KG1 (cell line): ENCODE data around the gene DNMT3B.
"Not testable (repeated sequence)": the region's sequence is repeated elsewhere in the genome, so short reads cannot be mapped to it uniquely, and the experiment has no call there.

Experiments
- DNase-seq: peaks from one replicate; lab custom pipeline; 2025; lab: John Stamatoyannopoulos, UW

The DNMT3B gene

GRCh38 chr20:32792316-32792715 lies 30.1 kb downstream of the DNMT3B start:
- no peak for DNase-seq

DNA sequence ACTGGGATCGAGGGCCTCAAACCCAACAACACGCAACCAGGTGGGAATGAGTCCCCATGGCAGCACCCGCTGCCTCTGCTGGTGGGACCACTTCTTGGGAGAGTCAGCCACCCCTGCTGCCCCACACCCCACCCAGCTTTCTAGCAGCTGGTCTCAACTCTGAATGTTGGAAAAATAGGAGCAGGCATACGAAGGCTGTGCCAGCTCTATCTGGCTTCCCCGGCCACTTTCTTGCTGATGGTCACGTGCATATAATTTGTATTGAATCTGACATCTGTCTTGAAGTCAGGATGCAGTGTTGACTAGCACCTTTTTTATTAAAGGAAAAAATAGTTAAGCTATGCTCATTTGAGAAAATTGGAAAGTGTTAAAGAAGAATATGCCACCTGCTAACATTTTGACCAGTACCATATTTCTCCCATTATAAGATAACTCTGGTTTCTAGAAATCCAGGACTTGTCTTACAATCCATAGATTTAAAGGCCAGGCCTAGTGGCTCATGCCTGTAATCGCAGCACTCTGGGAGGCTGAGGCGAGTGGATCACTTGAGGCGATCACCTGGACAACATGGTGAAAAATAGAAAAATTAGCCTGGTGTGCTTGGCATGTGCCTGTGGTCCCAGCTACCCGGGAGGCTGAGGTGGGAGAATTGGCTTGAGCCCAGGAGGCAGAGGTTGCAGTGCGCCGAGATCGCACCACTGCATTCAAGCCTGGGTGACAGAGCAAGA lies 30.7 kb downstream of the DNMT3B start:
- no peak for DNase-seq

DNA sequence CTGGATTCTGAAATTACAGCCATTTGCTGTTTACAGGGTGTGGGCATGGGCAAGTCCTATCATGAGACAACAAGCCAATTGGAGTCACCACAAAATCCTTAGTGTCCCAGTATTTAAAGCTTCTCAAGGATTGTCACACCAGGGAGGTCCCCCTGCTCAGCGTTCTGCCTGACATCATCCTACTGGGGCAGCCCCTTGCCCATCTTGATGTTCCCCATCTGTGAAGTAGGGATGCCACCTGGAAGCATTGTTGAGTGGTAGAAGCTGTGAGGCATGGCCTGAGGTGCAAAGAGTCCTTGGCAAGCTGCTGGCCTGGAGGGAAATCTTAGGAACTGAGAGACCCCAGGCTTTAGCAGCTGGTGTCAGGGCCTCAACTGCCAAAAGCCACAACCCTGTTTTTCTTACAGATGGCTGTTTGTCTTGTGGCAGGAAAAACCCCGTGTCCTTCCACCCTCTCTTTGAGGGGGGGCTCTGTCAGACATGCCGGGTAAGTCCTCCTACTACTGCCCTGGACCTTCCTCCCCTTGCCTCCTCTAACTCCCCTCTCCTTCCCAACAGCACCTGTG lies 34.3 kb downstream of the DNMT3B start:
- no peak for DNase-seq

GRCh38 chr20:32796981-32797451 lies 34.8 kb downstream of the DNMT3B start:
- DNase-seq, result no peak

- DNase-seq, result not testable (repeated sequence)
Observed at GRCh38 chr20:32797571-32797970, 35.4 kb downstream of the DNMT3B start.

DNA sequence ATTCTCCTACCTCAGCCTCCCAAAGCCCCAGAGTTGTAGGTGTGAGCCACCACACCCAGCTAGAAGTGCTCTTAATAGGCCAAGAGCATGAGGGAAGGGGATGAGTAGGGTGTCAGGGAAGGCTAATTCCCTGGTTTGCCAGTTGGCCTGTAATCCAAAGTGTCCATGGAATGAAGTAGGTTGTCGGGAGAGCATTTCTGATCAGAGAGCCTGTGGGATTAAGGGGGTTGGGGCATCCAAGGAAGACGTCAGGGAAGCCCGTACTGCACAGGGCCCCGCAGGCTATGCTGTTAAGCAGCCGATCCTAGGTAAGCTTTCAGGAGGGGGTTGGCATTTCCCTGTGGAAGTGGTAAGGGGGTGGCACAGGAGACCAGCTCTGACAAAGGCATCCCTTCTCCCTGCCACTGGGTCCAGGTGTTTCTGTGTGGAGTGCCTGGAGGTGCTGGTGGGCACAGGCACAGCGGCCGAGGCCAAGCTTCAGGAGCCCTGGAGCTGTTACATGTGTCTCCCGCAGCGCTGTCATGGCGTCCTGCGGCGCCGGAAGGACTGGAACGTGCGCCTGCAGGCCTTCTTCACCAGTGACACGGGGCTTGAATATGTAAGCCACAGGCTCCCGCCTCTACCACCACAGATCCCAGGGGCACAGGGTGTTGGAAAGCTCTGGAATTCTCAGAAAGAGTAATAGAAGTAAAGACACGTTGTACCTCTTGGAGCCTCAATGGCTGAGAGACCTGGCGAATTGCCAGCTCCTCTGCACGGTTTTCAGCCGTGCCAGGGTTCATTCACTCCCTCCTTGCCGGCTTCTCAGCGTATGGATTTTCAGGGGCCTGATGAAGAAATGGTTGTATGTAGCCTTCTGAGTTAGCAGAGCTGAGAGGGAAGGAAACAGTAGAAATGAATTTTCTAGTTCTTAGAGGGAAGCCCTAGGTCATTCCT lies 36.1 kb downstream of the DNMT3B start:
- no peak for DNase-seq

DNA sequence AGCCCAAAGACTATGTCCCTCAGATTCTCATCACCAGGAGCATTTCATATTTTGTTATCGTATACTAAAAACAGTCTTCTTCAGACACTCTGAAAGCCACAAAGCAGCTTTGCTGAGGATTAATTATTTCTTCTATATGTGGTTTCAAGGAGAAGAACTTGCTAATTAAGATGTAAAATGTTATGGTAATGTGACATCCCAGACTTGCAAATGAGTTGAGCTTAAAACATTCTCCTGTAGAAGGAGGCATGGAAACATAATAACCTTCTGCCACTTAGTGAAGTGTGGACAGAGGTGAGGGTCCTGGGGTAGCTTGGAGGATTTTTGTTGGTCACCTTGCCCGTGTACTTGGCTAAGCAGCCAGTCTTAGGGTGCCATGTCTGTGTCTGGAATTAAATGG lies 40.9 kb downstream of the DNMT3B start:
- DNase-seq, result no peak

- DNase-seq, result no peak
Observed at GRCh38 chr20:32804022-32804715, 42.0 kb downstream of the DNMT3B start.

GRCh38 chr20:32804817-32805216 lies 42.6 kb downstream of the DNMT3B start:
- DNase-seq, result no peak

DNA sequence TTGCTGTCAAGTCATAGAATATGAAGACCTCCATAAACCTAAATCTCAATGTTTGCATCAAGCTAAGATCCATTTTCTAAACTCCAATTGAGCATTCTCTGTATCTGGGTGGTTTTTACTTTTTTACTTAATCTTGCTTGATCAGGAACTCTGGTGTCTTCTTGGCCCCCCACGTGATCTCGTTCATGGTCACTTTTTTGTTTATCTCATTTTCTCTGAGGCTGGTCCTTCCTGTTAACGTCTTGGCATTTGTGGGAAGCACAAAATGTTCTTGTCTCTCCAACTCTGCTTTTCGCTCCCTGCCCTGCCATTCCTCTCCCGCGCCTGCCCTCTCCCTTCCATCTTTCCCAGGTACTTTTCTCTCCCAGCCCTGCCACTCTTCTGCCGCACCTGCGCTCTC lies 43.5 kb downstream of the DNMT3B start:
- DNase-seq, result no peak

- DNase-seq, result no peak
Observed at GRCh38 chr20:32806356-32806755, 44.2 kb downstream of the DNMT3B start.

DNA sequence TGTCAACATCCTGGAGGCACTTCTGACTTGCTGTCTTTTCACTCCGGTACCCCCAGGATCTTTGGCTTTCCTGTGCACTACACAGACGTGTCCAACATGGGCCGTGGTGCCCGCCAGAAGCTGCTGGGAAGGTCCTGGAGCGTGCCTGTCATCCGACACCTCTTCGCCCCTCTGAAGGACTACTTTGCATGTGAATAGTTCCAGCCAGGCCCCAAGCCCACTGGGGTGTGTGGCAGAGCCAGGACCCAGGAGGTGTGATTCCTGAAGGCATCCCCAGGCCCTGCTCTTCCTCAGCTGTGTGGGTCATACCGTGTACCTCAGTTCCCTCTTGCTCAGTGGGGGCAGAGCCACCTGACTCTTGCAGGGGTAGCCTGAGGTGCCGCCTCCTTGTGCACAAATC lies 45.5 kb downstream of the DNMT3B start:
- DNase-seq, result no peak

DNA sequence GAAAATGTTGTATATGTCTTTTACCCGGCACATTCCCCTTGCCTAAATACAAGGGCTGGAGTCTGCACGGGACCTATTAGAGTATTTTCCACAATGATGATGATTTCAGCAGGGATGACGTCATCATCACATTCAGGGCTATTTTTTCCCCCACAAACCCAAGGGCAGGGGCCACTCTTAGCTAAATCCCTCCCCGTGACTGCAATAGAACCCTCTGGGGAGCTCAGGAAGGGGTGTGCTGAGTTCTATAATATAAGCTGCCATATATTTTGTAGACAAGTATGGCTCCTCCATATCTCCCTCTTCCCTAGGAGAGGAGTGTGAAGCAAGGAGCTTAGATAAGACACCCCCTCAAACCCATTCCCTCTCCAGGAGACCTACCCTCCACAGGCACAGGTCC lies 46.3 kb downstream of the DNMT3B start:
- DNase-seq, result no peak

- no peak for DNase-seq
Observed at GRCh38 chr20:32809907-32810306, 47.7 kb downstream of the DNMT3B start.

GRCh38 chr20:32810941-32811340 lies 48.8 kb downstream of the DNMT3B start:
- no peak for DNase-seq

- no peak for DNase-seq
Observed at GRCh38 chr20:32811886-32812285, 49.7 kb downstream of the DNMT3B start.

DNA sequence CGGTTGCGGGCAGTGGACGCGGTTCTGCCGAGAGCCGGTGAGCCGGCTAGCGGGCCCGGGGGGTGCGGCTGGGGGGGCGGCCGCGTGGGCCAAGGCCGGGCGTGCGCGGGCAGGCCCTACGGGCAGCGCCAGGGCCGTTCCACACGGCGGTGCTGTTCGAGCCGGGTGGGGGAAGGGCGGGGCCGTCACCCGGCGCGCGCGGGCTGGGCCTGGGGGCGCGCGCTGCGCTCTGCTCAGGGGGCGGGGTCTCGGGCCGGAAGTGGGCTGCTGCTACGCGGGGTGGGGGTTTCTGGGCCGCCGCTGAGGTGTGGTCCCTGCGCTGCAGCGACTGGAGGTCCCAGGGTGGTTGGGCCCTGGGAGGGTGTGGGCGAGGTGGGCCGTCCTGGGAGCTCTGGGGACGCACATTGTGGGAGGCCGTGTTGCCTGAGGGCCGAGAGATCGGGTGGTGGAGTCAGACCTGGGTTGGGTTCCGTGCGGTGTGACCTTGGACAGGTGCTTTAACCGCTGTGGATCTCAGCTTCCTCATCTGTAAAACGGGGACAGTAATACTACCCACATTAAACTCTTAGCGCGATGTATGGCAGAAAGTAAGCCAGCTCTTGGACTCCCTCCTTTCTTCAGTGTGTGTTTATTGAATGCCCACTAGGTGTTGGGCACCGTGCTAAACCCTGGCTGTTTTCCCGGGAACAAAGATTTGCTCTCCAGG lies 58.0 kb downstream of the DNMT3B start:
- peak; percentile 30 for DNase-seq

DNA sequence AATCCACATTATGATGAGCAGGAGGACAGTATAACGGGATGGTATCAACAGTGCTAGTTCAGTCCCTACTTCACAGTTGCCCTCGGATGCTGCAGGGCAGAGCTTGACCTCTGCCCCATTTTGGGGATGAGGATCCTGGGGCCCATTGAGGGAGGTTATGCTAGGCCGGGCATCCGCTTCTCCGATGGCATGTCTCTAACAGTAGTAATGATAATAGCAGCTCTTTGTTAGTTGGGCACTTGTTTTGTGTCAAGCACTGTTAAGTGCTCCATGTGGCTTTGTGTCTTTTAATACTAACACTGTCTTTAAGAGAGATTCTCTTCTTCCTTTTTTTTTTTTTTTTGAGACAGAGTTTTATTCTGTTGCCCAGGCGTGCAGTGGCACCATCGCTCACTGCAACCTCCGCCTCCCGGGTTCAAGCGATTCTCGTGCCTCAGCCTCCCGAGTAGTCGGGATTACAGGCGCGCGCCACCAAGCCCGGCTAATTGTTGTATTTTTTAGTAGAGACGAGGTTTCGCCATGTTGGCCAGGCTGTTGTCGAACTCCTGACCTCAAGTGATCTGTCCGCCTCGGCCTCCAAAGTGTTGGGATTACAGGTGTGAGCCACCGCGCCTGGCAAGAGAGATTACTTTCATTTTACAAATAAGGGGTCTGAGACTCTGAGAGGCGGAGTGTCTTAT lies 58.7 kb downstream of the DNMT3B start:
- no peak for DNase-seq

GRCh38 chr20:32822225-32822624 lies 60.0 kb downstream of the DNMT3B start:
- no peak for DNase-seq

DNA sequence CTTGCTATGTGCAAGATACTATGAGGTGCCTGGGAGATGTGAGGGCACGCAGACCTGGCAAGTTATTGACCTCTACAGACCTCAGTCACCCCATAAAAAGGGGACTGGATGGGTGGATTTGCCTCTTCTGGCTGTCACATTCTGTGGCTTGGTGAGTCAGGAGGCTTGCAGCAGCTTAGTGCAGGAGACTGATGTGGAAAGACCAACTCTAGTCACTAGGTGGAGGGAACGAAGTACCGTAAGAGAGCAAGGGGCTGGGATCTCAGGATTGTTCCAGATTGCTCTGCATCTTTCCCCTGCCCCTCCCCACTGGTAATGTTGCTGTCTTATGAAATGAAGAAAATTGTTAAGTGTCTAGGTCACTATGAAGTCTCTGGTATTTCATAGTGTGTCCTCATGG lies 60.9 kb downstream of the DNMT3B start:
- no peak for DNase-seq
